ENCODE data around the gene CARD18.

Gene CARD18, protein sequence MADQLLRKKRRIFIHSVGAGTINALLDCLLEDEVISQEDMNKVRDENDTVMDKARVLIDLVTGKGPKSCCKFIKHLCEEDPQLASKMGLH

DNA sequence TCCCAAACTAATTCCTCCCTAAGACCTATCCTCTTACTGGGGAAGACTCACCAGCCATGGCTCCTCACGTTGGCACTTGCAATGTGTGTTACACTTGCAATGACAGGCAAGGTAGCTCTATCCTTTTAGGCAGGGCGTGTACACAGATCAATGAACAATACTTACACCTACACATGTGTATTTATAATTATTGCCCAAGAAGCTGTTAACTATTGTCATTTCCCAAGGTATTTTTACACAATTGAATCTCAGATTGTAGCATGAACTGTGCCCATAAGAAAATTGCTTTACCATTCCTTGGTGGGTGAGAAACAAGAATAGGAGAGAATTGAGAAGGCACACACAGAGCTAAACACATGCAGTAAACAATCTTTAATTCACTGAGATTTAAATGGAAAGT lies at the start of gene CARD18:
CARD18 (minus strand) TSS at position 101 of the 400 bp plus-strand sequence; CDS start at position 58, 43 bp downstream.
- Histone ChIP-seq H3K4me3 (ENCODE audit: low read depth, low read length) (no peak within 1 kb of the TSS), H3K4me1 (ENCODE audit: control insufficient read depth, insufficient read depth, low read length) (no peaks in the 10 kb centered on the region), H3K27ac (ENCODE audit: extremely low read depth, low read depth, low read length) (no peak within 1 kb of the TSS), H3K9me3 (ENCODE audit: control insufficient read depth, insufficient read depth, low read depth, low read length) (no peaks in the 10 kb centered on the region), H3K36me3 (ENCODE audit: control insufficient read depth in 2 of 2, insufficient read depth in 1 of 2, low read length in 2 of 2) (no peaks in the 10 kb centered on the region)
- CTCF ChIA-PET, result no interaction called here
- no peak for TF ChIP-seq ZNF624 (tag by site-specific recombination; IDR thresholded peaks at IDR 0.05)
- no peak for TF ChIP-seq ZNF292 (tag by site-specific recombination; IDR thresholded peaks at IDR 0.05; ENCODE audit: borderline replicate concordance, low read depth)
- TF ChIP-seq, protein P1, sequence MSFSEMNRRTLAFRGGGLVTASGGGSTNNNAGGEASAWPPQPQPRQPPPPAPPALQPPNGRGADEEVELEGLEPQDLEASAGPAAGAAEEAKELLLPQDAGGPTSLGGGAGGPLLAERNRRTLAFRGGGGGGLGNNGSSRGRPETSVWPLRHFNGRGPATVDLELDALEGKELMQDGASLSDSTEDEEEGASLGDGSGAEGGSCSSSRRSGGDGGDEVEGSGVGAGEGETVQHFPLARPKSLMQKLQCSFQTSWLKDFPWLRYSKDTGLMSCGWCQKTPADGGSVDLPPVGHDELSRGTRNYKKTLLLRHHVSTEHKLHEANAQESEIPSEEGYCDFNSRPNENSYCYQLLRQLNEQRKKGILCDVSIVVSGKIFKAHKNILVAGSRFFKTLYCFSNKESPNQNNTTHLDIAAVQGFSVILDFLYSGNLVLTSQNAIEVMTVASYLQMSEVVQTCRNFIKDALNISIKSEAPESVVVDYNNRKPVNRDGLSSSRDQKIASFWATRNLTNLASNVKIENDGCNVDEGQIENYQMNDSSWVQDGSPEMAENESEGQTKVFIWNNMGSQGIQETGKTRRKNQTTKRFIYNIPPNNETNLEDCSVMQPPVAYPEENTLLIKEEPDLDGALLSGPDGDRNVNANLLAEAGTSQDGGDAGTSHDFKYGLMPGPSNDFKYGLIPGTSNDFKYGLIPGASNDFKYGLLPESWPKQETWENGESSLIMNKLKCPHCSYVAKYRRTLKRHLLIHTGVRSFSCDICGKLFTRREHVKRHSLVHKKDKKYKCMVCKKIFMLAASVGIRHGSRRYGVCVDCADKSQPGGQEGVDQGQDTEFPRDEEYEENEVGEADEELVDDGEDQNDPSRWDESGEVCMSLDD (tag by site-specific recombination; IDR thresholded peaks at IDR 0.05), result no peak
- no peak for TF ChIP-seq ZNF610 (tag by site-specific recombination; IDR thresholded peaks at IDR 0.05; ENCODE audit: borderline replicate concordance)
- TF ChIP-seq ZNF24 (tag by site-specific recombination; IDR thresholded peaks at IDR 0.05), result no peak
- TF ChIP-seq ZNF48 (tag by site-specific recombination; IDR thresholded peaks at IDR 0.05), result no peak
- no peak for TF ChIP-seq ZNF10 (tag by site-specific recombination; IDR thresholded peaks at IDR 0.05)
- TF ChIP-seq ZNF121 (tag by site-specific recombination; IDR thresholded peaks at IDR 0.05), result no peak
- TF ChIP-seq ZNF354C (tag by site-specific recombination; IDR thresholded peaks at IDR 0.05; ENCODE audit: borderline replicate concordance, low read depth), result no peak
- no peak for TF ChIP-seq ZNF155 (tag by site-specific recombination; IDR thresholded peaks at IDR 0.05)
- TF ChIP-seq ZNF530 (tag by site-specific recombination; IDR thresholded peaks at IDR 0.05; ENCODE audit: low read depth), result no peak
- no peak for TF ChIP-seq MYNN (tag by site-specific recombination; IDR thresholded peaks at IDR 0.05; ENCODE audit: borderline replicate concordance)
- POLR2A ChIA-PET, result no interaction called here

DNA sequence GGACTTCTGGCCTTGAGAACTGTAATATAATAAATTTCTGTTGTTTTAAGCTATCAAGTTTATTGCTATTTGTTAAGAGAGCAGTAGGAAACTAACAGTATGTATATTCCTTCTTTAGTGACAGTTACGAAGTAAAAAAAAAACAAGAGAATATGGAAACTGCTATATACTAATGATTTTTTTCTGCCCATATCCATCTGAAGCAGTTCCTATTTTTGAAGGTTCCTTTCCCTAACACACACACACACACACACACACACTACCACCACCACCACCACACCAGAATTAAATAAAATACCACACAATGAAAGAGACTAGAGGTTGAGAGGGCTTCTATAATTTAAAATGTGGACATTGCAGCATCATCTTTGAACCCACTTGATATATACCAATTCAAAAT lies 44.4 kb upstream of the CARD18 start:
- POLR2A ChIA-PET, result no interaction called here
- CTCF ChIA-PET, result no interaction called here
- Histone ChIP-seq H3K4me3 (ENCODE audit: low read depth, low read length) (no peak overlapping the region), H3K4me1 (ENCODE audit: control insufficient read depth, insufficient read depth, low read length) (no peaks in the 10 kb centered on the region), H3K36me3 (ENCODE audit: control insufficient read depth in 2 of 2, insufficient read depth in 1 of 2, low read length in 2 of 2) (no peaks in the 10 kb centered on the region), H3K9me3 (ENCODE audit: control insufficient read depth, insufficient read depth, low read depth, low read length) (no peaks in the 10 kb centered on the region), H3K27ac (ENCODE audit: extremely low read depth, low read depth, low read length) (no peak overlapping the region)
- TF ChIP-seq ZNF837 (tag by site-specific recombination; IDR thresholded peaks at IDR 0.05), result no peak
- TF ChIP-seq SP2 (tag by site-specific recombination; IDR thresholded peaks at IDR 0.05), result no peak
- TF ChIP-seq YY1 (tag by site-specific recombination; IDR thresholded peaks at IDR 0.05), result no peak
- TF ChIP-seq ZNF792 (tag by site-specific recombination; IDR thresholded peaks at IDR 0.05), result no peak
- no peak for TF ChIP-seq ZBTB7A (tag by site-specific recombination; IDR thresholded peaks at IDR 0.05; ENCODE audit: low read depth)
- no peak for TF ChIP-seq ZNF362 (tag by site-specific recombination; IDR thresholded peaks at IDR 0.05)
- TF ChIP-seq ZNF292 (tag by site-specific recombination; IDR thresholded peaks at IDR 0.05; ENCODE audit: borderline replicate concordance, low read depth), result no peak
- TF ChIP-seq ZNF596 (tag by site-specific recombination; IDR thresholded peaks at IDR 0.05), result no peak
- no peak for TF ChIP-seq ZFP37 (tag by site-specific recombination; IDR thresholded peaks at IDR 0.05)
- TF ChIP-seq ZNF560 (tag by site-specific recombination; IDR thresholded peaks at IDR 0.05; ENCODE audit: borderline replicate concordance), result no peak
- no peak for TF ChIP-seq IKZF3 (tag by site-specific recombination; IDR thresholded peaks at IDR 0.05)
- no peak for TF ChIP-seq ZNF274 (IDR thresholded peaks at IDR 0.05; ENCODE audit: low read length)
- TF ChIP-seq ZNF274 (tag by site-specific recombination; IDR thresholded peaks at IDR 0.05; ENCODE audit: borderline replicate concordance), result no peak
- TF ChIP-seq, protein P2, sequence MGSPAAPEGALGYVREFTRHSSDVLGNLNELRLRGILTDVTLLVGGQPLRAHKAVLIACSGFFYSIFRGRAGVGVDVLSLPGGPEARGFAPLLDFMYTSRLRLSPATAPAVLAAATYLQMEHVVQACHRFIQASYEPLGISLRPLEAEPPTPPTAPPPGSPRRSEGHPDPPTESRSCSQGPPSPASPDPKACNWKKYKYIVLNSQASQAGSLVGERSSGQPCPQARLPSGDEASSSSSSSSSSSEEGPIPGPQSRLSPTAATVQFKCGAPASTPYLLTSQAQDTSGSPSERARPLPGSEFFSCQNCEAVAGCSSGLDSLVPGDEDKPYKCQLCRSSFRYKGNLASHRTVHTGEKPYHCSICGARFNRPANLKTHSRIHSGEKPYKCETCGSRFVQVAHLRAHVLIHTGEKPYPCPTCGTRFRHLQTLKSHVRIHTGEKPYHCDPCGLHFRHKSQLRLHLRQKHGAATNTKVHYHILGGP (tag by site-specific recombination; IDR thresholded peaks at IDR 0.05), result no peak
- no peak for TF ChIP-seq GLIS2 (tag by site-specific recombination; IDR thresholded peaks at IDR 0.05)
- no peak for TF ChIP-seq ZNF280D (tag by site-specific recombination; IDR thresholded peaks at IDR 0.05)

Measured in HEK293 (cell line).